GM19023 (cell line): ENCODE results near the gene SVOP.
"Not testable (repeated sequence)": the region's sequence is repeated elsewhere in the genome, so short reads cannot be mapped to it uniquely, and the experiment has no call there.

ENCODE experiments used
- ATAC-seq: cut with Tn5 transposase; IDR thresholded peaks from one replicate; pipeline ENCODE4 v1.9.1; 2021; ENCODE audit warnings: mild to moderate bottlenecking, moderate library complexity; ENCODE audit not compliant: unreplicated experiment

The SVOP gene, protein sequence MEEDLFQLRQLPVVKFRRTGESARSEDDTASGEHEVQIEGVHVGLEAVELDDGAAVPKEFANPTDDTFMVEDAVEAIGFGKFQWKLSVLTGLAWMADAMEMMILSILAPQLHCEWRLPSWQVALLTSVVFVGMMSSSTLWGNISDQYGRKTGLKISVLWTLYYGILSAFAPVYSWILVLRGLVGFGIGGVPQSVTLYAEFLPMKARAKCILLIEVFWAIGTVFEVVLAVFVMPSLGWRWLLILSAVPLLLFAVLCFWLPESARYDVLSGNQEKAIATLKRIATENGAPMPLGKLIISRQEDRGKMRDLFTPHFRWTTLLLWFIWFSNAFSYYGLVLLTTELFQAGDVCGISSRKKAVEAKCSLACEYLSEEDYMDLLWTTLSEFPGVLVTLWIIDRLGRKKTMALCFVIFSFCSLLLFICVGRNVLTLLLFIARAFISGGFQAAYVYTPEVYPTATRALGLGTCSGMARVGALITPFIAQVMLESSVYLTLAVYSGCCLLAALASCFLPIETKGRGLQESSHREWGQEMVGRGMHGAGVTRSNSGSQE

DNA sequence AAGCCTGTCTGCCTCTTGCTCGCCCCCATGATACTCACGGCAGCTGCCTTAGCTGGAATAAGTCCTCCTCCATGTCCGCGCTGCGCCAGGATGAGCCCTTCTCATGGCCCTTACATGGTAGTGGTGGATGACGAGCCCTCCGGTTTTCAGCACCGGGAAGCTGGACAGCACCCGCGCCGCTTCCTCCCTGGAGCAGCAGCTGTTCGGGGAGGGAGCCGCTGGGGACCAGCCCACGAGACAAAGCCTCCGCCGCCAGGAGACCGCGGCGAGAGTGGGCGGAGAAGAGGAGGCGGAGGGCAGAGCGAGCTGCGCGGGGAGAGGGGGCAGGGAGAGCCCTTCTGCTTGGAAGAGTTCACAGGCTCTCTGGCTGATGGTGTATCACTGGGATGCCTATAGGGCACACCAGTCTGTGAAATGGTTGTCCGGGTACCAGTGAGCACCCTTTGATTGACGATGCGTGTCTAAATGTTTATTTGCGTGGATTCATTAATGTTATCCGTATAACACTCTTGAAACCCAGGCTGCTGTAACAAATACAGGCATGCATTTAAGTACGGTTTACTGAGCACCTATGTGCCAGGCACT is at the start of gene SVOP:
TSS of gene SVOP (minus strand) at position 273 of the 585 bp plus-strand sequence. CDS start at position 73, 200 bp downstream.
- no peak for ATAC-seq

DNA sequence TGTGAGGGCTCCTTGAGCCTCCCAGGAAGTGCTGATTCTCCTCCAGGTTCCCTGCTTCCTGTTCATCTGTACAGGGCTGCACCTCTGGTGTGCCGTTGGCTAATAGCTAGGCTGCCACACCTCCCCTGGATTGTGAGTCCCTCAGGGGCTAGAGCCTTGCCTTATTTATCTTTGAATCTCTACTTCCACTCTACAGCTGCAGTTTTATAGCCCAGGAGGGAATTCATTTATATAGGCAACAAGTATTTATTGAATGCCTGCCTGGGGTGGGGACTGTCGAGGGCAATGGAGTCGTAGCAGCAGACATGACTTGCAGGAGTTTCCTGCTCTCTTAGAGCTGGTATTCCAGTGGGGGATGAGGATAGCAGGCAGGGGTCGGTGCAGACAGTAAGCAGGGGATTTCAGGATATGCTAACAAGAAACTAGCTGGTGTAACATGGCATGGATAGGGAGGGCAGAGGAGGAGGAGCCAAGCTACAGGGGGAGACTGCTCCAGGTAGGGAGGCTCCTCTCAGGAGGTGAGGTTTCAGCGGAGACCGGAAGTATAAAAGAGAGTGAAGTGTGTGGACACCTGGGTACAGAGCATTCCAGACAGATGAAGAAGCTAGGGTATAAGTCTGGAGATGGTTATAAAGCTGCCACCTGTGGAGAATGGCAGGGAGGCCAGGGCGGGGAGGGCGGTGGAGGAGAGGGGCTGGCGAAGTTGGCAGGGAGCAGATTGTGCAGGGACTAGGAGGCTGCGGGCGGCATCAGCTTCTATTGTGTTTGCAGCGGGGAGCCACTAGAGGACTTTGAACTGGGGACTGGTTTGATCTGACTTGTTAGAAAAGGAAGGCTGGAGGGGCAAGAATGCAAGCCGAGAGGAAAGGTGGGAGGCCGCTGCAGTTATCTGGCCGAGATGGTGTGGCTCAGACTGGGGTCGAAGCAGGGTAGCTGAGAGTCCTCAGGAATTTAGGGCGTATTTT is 48.7 kb upstream of the SVOP start:
- no peak for ATAC-seq

GRCh38 chr12:109065853-109066193 is 45.0 kb upstream of the SVOP start:
- no peak for ATAC-seq

- no peak for ATAC-seq
Observed at GRCh38 chr12:109065154-109065852, 44.4 kb upstream of the SVOP start.

DNA sequence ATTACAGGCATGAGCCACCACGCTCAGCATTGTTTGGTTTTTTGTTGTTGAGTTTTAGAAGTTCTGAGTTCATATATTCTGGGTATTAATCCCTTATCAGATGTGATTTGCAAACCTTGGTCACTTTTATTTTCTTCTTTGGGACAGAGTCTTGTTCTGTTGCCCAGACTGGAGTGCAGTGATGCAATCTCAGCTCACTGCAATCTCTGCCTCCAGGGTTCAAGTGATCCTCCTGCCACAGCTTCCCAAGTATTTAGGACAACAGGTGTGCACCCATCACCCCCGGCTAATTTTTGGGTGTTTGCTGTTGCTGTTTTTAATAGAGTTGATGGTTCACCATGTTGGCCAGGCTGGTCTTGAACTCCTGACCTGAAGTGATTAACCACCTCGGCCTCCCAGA is 43.3 kb upstream of the SVOP start:
- no peak for ATAC-seq

GRCh38 chr12:109058773-109059172 is 37.9 kb upstream of the SVOP start:
- no peak for ATAC-seq

DNA sequence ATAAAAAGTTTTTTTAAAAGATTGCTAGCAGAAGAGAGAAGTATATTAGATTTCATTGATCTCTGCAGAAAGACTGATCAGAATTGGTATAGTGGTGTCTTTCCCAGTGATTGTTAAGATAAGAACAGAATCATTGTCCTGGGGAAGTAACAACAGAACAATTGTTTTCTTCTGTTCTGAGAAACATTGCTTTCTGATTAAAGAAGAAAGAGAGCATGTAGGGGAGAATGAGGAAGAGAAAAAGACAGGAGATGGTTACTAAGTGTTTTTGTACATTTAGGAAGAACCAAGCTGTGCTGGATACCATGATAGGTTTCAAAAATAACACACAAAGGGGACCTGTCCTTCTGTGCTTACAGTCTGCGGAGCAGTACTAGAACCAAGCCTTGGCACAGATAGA is 36.5 kb upstream of the SVOP start:
- ATAC-seq = no peak

DNA sequence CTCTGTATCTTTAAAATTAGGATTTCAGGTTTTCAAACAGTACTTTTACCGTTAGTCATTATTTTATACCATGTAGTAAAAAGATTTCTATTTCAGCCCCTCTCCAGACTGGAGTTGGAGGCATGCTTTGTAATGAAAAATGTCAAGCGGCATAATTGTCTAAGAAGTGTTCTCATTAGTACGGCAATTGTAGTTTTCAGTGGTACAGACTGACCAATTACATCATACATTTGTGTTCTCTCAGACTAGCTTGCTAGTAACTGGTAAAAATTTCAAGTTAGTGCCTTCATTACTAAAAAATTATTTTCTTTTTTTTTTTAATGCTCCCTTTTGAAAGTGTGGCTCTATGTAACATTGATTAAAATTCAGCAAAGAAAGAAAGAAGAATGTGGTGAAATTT is 36.0 kb upstream of the SVOP start:
- ATAC-seq = no peak

DNA sequence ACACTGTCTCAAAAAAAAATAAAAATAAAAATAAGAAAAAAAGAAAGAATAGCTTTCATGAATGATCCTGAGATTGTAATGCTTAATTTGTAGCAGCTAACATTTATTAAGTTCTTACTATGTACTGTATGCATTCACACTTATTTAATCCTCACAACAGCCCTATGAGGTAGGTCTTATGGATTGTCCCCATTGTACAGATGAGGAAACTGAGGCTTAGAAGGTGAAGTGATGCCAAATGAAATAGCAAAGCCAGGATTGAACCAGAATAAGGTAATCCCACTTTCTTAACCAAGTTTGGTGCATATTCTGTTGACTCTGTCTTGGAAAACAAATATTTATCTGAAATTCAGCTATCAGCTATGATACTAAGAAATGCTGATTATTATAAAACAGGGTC is 33.7 kb upstream of the SVOP start:
- ATAC-seq = no peak

DNA sequence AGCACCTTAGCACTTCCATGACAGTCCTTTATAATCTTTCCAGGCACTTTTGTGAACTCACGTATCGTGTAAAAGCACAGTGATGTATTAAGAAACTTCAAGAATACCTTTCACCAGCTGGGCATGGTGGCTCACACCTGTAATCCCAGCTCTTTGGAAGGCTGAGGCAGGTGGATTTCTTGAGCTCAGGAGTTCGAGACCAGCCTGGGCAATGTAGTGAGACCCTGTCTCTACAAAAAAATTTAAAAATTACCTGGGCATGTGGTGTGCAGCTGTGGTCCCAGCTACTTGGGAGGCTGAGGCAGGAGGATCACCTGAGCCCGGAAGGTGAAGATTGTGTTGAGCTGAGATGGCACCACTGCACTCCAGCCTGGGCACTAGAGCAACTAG is 33.3 kb upstream of the SVOP start:
- ATAC-seq = not testable (repeated sequence)

DNA sequence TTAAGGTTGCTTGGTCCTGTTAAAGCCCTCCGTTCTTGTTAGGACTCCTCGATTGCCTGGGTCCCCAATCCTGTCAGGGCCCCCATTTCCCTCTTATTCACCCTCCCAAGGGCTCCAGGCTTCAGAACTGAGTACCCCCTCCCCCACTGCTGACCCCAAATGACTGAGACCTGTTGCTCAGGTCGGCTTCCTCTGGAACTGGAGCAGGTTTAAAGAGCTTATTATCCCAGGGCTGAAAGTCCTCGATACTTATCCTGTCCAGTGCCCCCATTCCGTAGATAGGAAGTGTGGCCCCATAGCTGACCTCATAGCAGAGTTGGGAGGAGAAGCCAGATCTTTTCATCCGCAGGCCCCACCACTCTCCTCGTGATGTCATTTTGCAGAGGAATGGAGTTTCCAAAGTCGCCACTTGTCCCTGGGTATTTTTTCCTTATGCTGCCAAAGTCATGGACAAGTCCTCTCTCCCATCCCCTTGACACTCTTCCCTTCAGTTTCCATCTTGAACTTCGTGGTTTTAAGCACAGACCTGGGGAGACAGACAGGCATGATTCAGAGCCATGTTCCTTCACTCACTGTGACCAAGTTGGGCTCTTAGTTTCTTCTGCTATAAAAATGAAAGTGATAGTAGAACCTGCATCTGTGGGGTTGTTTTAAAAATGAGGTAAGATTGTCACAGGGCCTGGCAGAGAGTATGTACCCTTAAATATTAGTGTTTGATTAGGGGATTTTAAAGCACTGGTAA is 32.7 kb upstream of the SVOP start:
- ATAC-seq = no peak

- peak; percentile 76 for ATAC-seq
Observed at GRCh38 chr12:109052414-109053323, 31.8 kb upstream of the SVOP start, which contains the start of gene USP30. Gene USP30 (plus strand): TSS chr12:109052576. CDS start chr12:109052679, 103 bp downstream.

DNA sequence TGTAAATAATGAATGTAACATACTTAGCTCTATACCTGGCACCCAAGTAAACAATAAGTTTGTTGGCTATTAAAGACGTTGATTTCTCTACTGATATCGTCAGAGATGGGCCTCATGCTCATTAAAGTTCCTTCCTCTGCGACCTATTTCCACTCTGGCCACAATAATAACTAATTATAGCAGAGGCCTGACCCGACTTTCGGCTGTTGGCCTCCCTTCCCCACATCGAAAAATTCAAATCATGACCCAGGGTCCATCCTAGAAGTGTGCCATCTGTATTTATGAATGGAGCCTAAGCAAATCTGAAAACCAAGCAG is 31.2 kb upstream of the SVOP start:
- ATAC-seq = no peak

- not testable (repeated sequence) for ATAC-seq
Observed at GRCh38 chr12:109049794-109050193, 28.9 kb upstream of the SVOP start.

- not testable (repeated sequence) for ATAC-seq
Observed at GRCh38 chr12:109048706-109049105, 27.8 kb upstream of the SVOP start.

DNA sequence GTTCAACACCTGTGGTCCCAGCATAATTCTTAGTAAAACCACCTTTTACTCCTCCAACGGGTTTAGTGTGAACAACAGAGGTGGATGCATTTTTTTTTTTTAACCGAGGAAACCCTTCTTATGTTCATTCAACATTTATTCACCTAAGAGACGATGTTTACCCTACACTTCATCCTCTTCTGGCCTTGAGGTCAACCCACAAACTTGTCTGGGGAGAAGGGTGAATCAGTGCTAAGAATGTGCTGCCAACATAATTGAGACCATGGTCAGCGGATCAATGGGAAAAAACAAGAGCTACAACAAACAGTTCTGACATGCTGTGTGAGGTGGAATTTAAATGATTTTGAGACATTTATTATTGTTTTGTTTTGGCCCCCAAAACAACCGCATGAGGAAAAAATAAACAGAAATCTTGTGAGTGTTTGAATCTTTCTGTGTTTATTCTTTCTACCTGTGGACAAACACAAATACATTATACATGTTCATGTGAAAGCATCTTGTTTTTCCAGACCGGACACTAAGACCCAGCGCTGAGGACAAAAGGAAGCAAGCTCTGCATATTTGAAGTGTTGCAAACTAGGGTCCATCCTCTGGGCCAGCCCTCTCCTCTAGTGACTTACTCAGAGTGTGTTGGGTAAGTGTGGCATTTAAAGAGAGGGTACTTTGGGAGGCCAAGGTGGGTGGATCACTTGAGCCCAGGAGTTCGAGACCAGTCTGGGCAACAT is 26.4 kb upstream of the SVOP start:
- ATAC-seq = no peak

DNA sequence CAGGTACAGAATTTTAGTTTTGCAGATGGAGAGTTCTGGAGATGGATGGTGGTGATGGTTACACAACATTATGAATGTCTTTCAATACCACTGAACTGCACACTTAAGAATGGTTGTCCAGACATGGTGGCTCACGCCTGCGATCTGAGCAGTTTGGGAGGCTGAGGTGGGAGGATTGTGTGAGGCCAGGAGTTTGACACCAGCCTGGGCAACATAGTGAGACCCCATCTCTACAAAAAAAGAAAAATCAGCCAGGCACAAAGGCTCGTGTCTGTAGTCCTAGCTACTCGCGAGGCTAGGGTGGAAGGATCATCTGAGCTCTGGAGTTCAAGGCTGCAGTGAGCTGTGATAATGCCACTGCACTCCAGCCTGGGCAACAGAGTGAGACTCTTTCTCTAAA is 23.4 kb upstream of the SVOP start:
- ATAC-seq = no peak

DNA sequence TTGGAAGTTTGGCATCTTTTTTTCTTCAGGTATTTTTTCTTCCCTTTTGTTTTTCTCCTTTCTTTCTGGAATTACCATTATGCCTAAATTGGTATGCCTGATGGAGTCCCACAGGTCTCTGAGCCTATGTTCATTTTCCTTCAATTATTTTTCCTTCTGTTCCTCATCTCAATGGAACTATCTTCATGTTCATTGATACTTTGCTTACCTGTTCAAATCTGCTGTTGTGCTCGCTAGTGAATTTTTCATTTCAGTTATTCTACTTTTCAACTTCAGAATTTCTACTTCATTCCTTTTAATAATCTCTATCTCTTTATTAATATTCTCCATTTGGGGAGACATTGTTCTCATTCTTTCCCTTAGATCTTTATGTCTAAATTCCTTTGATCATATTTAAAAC is 16.1 kb upstream of the SVOP start:
- ATAC-seq = no peak
